ENCODE measurements around the gene IQUB. TPM values are rescaled to one million over a fixed set of nuclear protein-coding genes. Genes with fewer than 3 reads are reported as not detected.

Gene IQUB
- total RNA-seq, 3 donors from 2014 or later (not counting 1 experiment from before 2014, with no cell fraction given) = 0.09 to 0.45 (median 0.18) TPM

GRCh38 chr7:123570390-123571182 is 36.2 kb upstream of the IQUB start:
- Histone ChIP-seq H3K27me3 (ENCODE audit: control insufficient read depth, insufficient read depth, low read length) (no peaks in the 10 kb centered on the region), H3K4me1 (ENCODE audit: control insufficient read depth, insufficient read depth, low read length) (no peaks in the 10 kb centered on the region), H3K4me3 (ENCODE audit: low read length) (no peak overlapping the region), H3K9me3 (ENCODE audit: control insufficient read depth, insufficient read depth, low read length) (no peaks in the 10 kb centered on the region), H3K36me3 (ENCODE audit: control insufficient read depth, insufficient read depth, low read length) (no peaks in the 10 kb centered on the region), H3K27ac (ENCODE audit: low read length) (no peak overlapping the region)
- no peaks in the 10 kb centered on the region for H3K9me3 Mint-ChIP-seq
- WGBS (ENCODE audit: insufficient coverage) = 80% methylated on average over 4 of the region's 4 CpGs
- H3K27ac Mint-ChIP-seq = no peak overlapping the region
- peaks cover 18 to 49% of the 10 kb centered on the region in 2 donors for H3K27me3 Mint-ChIP-seq (ENCODE audit: low read depth in 2 of 2)
- no peaks in the 10 kb centered on the region for H3K36me3 Mint-ChIP-seq
- intact Hi-C loops (cut with micrococcal nuclease) = no loop called here
- TF ChIP-seq, protein P1, sequence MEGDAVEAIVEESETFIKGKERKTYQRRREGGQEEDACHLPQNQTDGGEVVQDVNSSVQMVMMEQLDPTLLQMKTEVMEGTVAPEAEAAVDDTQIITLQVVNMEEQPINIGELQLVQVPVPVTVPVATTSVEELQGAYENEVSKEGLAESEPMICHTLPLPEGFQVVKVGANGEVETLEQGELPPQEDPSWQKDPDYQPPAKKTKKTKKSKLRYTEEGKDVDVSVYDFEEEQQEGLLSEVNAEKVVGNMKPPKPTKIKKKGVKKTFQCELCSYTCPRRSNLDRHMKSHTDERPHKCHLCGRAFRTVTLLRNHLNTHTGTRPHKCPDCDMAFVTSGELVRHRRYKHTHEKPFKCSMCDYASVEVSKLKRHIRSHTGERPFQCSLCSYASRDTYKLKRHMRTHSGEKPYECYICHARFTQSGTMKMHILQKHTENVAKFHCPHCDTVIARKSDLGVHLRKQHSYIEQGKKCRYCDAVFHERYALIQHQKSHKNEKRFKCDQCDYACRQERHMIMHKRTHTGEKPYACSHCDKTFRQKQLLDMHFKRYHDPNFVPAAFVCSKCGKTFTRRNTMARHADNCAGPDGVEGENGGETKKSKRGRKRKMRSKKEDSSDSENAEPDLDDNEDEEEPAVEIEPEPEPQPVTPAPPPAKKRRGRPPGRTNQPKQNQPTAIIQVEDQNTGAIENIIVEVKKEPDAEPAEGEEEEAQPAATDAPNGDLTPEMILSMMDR (IDR thresholded peaks at IDR 0.05) = no peak
- no peaks in the 10 kb centered on the region for H3K4me1 Mint-ChIP-seq
- no peak for ATAC-seq
- H3K4me3 Mint-ChIP-seq = no peak overlapping the region
- DNase-seq = no peak

GRCh38 chr7:123569352-123570010 is 35.1 kb upstream of the IQUB start:
- Mint-ChIP-seq H3K27ac (no peak overlapping the region), H3K9me3 (no peaks in the 10 kb centered on the region), H3K4me1 (no peaks in the 10 kb centered on the region), H3K27me3 (ENCODE audit: low read depth in 2 of 2) (peaks cover 20 to 42% of the 10 kb centered on the region in 2 donors), H3K36me3 (no peaks in the 10 kb centered on the region), H3K4me3 (no peak overlapping the region)
- no peaks in the 10 kb centered on the region for H3K9me3 ChIP-seq (ENCODE audit: control insufficient read depth, insufficient read depth, low read length)
- no peak overlapping the region for H3K27ac ChIP-seq (ENCODE audit: low read length)
- intact Hi-C loops (cut with micrococcal nuclease) = no loop called here
- TF ChIP-seq, protein P1 (IDR thresholded peaks at IDR 0.05) = no peak
- H3K36me3 ChIP-seq (ENCODE audit: control insufficient read depth, insufficient read depth, low read length) = no peaks in the 10 kb centered on the region
- H3K4me1 ChIP-seq (ENCODE audit: control insufficient read depth, insufficient read depth, low read length) = no peaks in the 10 kb centered on the region
- H3K27me3 ChIP-seq (ENCODE audit: control insufficient read depth, insufficient read depth, low read length) = no peaks in the 10 kb centered on the region
- ATAC-seq (no peak), DNase-seq (no peak)
- WGBS (ENCODE audit: insufficient coverage) = 5% methylated on average over 2 of the region's 2 CpGs
- H3K4me3 ChIP-seq (ENCODE audit: low read length) = no peak overlapping the region

DNA sequence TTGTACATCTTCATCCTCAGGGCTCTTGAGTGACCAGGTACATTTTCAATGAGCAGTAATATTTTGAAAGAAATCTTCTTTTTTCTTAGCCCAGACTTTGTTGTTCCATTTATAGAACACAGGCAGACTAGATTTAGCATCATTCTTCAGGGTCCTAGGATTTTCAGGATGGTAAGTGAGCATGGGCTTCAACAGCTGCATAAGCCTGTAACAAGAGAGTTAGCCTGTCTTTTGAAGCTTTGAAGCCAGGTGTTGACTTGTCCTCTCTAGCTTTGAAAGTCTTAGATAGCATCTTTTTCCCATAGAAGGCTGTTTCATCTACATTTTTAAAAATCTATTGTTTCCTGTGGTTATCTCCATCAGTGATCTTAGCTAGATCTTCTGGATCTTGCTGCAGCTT is 27.7 kb upstream of the IQUB start:
- H3K4me1 ChIP-seq (ENCODE audit: control insufficient read depth, insufficient read depth, low read length) = peaks cover 3% of the 10 kb centered on the region
- Mint-ChIP-seq H3K4me3 (no peak overlapping the region), H3K9me3 (no peaks in the 10 kb centered on the region), H3K4me1 (no peaks in the 10 kb centered on the region), H3K36me3 (no peaks in the 10 kb centered on the region), H3K27me3 (ENCODE audit: low read depth in 2 of 2) (peaks cover 5 to 14% of the 10 kb centered on the region in 2 donors), H3K27ac (no peak overlapping the region)
- intact Hi-C loops (cut with micrococcal nuclease) = no loop called here
- H3K27ac ChIP-seq (ENCODE audit: low read length) = no peak overlapping the region
- no peaks in the 10 kb centered on the region for H3K27me3 ChIP-seq (ENCODE audit: control insufficient read depth, insufficient read depth, low read length)
- no peak overlapping the region for H3K4me3 ChIP-seq (ENCODE audit: low read length)
- H3K36me3 ChIP-seq (ENCODE audit: control insufficient read depth, insufficient read depth, low read length) = no peaks in the 10 kb centered on the region
- no peak for DNase-seq
- TF ChIP-seq, protein P1 (IDR thresholded peaks at IDR 0.05) = no peak
- H3K9me3 ChIP-seq (ENCODE audit: control insufficient read depth, insufficient read depth, low read length) = no peaks in the 10 kb centered on the region
- ATAC-seq = no peak
